Embryonic facial prominence (tissue), 1 donor: ENCODE results near the gene PES1.
"Not testable (repeated sequence)": the region's sequence is repeated elsewhere in the genome, so short reads cannot be mapped to it uniquely, and the experiment has no call there.

Source experiments
- DNase-seq: peaks from one replicate; pipeline ENCODE4 v3.0.0-alpha.2; 2016; ENCODE audit errors: extremely low spot score

Gene PES1

DNA sequence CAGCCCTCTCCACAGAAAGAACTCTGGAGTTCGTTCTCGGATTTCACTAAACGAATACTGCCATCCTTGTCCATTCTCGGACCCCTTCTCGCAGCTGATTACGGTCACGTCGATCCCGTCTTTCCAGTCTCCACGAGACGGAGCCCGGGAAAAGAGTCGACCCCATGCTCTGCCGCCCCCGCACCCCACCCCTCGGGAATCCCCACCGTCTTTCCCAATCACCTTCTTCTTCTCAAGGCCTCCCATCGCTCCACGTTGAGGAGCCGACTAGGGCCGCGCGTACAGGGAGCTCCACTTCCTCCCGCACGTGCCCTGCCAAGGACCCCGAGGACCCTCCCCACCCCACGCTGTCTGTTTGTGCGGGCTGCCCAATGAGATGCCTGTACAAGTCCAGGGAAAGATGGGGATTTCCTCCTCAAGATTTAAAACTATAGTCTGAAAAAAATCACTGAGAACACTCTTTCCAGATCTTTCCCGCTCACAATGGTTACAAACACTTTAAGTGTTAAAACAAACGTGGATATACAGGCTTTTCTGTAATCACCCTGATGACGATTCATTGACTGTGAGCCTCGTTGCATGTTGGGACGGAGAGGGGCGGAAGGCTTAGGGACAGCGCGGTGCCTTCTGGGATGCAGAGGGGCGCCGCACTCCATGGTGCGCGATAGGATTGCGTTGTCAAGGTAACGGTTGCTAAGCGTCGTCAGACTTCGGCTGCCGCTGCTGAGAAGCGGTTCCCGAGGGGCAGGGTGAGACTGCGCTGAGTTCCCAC is at the start of gene PES1:
TSS of gene PES1 (minus strand) at position 323 of the 772 bp plus-strand sequence. CDS start at position 246, 77 bp downstream.
- DNase-seq = peak; percentile 97

DNA sequence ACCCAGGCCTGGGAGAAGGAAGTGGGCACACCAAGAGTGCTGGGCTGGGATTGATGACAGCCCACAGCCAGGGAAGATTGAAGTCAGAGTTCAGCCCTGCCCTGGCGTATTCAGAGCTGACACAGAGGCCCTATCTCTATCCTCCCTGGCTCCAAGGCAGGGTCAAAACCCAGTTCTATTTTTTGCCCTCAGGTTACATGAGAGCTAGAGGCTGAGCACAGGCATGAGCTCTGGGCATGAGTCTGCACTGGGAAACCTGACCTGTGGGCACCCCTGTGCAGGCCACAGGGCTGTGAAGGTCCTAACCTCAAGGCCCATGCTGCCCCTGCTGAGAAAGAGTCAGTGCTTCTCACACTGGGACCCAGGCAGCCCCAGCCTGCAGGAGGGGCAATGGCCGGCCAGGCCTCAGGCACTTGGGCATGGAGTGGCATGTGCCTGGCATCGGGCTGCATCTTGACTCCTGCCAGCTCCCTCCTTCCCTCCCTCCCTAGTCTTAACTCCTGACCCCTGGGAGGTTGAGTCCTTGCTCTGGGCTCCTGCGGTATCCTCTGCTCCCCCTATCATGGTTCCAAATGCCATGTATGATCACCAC is 49.2 kb upstream of the PES1 start:
- no peak for DNase-seq

DNA sequence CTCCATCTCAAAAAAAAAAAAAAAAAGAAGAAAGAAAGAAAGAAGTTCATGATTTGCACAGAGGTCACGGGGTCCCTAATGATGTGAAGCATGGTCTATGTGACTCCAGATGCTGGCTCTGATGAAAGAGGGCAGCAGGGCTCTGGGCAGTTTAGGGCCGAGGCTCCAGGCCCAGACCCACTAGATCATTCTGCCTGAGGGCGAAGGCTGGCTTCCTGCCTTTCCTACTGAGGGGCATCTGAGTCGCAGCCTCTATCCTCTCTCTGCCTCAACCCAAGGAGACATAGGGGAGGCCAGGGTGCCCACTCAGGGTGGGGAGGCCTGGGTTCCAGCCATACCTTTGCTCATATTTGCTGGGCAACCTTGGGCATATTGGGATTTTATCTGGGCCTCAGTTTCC is 48.7 kb upstream of the PES1 start:
- no peak for DNase-seq

DNA sequence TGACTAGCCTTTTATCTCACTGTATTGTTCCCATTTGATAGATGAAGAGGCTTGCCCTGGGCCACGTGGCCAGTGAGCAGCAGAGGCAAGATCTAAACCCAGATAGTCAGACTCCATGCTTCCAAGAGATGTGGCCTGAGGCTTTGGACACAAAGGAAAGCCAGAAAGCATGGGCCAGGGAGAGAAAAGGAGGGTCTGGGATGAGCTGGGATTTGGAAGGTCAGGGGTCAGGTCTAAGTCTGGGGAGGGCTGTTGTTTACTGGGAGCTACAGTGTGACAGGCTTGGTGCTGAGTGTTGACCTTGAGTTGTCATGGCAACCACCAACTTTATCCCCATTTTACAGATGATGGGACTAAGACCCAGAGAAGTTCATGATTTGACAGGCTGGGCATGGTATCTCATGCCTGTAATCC is 46.0 kb upstream of the PES1 start:
- DNase-seq = no peak

DNA sequence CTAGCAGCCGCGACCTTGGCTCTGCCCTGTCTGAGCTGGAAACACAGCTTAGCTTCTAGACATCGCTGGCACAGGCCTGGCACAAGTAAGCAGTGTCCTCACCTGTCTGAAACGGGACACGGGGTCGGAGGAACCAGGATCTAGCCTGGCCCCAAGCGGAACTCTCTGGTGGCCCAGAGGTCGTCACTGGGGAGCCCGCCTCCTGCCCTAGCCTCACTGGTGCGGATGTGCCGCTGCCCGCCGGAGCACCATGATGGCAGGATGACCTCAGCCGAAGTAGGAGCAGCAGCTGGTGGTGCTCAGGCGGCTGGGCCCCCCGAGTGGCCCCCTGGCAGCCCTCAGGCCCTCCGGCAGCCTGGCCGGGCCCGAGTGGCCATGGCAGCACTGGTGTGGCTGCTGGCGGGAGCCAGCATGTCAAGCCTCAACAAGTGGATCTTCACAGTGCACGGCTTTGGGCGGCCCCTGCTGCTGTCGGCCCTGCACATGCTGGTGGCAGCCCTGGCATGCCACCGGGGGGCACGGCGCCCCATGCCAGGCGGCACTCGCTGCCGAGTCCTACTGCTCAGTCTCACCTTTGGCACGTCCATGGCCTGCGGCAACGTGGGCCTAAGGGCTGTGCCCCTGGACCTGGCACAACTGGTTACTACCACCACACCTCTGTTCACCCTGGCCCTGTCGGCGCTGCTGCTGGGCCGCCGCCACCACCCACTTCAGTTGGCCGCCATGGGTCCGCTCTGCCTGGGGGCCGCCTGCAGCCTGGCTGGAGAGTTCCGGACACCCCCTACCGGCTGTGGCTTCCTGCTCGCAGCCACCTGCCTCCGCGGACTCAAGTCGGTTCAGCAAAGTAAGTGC is 44.7 kb upstream of the PES1 start:
- no peak for DNase-seq

DNA sequence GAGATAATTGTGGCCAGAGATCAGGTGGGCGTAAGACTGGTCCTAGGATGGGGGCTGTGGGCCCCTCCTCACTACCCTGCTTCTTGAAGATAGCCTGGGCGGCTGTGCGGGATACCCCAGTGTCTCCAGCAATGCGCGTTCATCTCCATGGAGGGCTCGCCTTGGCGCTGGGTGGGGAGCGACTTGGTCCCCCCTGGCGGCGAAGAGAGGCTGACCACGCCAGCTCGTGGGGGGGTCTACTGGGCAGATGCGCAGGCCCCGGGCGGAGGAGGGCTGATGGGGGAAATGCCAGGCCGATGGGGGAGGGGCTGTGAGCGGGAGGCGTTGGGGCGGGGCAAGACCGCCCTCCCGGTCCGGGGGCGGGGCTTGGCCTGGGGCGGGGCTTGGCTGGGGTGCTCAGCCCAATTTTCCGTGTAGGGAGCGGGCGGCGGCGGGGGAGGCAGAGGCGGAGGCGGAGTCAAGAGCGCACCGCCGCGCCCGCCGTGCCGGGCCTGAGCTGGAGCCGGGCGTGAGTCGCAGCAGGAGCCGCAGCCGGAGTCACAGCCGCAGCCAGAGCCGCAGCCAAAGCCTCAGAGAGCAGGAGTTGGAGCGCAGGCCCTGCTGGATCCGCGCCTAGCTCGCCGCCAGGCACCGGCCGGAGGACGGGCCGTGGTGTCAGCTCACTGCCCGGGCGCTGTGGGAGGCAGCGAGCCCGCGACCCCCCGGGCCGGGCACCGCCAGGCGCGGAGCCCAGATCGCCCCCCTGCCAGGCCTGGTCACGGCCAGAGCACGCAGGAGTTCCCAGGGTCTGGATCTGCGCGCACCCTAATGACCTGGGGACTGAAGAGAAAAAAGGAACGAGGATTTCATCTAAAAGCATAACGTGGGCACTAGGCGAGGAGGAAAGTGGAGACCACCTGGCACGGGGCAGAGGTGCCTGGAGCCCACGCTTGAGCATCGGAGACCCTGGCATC is 43.8 kb upstream of the PES1 start, which contains the start of gene SLC35E4:
TSS of gene SLC35E4 (plus strand) at position 509 of the 953 bp plus-strand sequence. CDS start 670 bp downstream, outside the sequence.
- peak; percentile 73 for DNase-seq

DNA sequence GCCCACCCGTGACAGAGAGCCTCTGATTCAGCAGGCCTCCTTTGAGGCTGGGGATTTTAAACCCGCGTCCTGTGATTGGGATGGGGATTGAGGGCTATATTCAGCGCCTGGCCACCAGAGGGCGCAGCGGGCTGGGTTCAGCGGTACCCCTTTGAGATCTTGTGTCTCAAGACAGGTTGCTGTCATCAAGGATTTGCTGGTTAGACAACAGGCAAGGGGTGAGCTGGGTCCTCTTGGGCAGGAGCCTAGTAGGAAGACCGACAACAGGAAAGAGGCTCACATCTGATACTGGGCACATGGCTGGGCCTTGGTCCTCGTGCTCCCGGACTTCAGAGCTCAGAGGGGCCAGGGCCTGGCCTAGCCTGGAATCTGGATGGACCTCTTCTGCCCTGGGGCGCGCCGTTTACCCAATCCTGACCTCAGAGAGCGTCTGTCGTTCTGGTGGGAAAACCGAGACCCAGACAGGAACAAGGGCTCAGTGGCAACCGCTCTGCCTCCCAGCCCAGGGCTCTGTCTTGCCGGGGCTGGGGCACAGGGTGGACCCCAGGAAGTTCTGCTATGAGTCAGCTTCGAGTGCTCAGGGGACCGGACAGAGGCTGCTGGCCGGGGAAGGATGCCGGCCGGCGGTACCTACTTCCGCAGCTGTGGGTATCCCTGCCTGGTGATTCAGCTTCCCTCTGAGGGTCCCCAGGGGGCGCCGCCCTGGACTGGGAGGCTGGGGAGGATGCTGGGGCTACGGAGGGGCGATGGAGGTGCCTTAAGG is 42.9 kb upstream of the PES1 start:
- DNase-seq = peak; percentile 37

DNA sequence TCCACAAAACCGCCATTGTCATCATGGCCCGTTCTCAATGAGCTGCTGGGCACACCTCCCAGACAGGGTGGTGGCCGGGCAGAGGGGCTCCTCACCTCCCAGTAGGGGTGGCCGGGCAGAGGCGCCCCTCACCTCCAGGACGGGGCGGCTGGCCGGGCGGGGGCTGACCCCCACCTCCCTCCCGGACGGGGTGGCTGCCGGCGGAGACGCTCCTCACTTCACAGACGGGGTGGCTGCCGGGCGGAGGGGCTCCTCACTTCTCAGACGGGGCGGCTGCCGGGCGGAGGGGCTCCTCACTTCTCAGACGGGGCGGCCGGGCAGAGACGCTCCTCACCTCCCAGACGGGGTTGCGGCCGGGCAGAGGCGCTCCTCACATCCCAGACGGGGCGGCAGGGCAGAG is 39.8 kb upstream of the PES1 start:
- DNase-seq = not testable (repeated sequence)

DNA sequence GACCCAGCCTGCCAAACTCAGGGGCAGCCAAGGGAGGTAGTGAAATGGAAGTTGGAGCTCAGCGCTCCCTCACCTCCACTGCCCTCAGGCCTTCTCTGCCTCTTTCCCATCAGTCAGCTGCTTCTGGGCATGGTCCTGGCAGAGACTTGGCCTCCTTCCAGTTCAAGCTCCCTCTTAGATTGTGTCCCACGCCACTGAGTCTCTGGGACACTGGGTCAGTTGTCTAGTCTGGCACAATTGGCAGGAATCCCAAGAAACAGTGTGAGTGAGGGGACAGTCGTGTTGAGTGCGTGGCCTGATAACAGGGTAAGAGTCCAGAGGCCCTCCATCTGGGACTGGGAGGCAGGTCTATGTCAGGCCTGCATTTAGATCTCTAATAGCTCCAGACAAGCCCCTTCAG is 36.8 kb upstream of the PES1 start:
- no peak for DNase-seq

DNA sequence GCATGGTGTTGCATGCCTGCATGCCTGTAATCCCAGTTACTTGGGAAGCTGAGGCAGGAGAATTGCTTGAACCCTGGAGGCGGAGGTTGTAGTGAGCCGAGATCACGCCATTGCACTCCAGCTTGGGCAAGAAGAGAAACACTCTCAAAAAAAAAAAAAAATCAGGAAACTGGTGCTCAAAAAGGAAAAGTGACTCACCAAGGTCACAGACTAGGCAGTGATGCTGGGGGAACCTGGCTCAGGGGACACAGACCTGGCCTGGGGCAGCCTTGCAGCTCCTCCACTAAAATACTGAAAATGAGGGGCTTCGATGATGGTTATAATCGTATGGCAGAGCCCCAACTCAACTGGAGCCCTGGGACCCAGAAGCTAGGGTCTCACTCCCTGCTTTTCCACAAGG is 35.8 kb upstream of the PES1 start:
- no peak for DNase-seq

DNA sequence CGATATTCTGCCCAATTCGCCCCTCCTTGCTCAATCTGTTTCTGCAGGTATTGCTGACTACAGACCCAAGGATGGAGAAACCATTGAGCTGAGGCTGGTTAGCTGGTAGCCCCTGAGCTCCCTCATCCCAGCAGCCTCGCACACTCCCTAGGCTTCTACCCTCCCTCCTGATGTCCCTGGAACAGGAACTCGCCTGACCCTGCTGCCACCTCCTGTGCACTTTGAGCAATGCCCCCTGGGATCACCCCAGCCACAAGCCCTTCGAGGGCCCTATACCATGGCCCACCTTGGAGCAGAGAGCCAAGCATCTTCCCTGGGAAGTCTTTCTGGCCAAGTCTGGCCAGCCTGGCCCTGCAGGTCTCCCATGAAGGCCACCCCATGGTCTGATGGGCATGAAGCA is 34.7 kb upstream of the PES1 start:
- no peak for DNase-seq

DNA sequence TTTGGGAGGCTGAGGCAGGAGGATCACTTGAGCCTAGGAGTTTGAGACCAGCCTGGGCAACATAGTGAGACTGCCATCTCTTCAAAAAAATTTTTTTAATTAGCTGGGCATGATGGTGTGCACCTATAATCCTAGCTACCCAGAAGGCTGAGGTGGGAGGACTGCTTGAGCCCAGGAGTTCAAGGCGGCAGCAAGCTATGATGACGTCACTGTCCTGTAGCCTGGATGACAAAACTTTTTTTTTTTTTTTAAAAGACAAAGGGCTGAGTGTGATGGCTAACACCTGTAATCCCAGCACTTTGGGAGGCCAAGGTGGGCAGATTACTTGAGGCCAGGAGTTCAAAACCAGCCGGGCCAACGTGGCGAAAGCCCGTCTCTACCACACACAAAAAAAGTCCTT is 28.2 kb upstream of the PES1 start:
- not testable (repeated sequence) for DNase-seq

DNA sequence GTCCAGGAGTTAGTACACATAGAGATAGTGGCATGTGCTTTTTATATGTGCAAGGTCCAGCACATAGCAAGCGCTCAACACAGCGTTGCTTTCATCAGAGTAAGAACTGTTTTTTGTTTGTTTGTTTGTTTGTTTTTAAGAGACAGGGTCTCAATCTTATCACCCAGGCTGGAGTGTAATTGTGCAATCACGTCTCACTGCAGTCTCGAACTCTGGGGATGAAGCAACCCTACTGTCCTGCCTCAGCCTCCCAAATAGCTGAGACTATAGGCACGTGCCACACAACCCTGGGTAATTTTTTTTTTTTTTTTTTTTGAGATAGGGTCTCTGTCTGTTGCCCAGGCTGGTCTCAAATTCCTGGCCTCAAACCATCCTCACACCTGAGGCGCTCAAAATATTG is 26.1 kb upstream of the PES1 start:
- no peak for DNase-seq

DNA sequence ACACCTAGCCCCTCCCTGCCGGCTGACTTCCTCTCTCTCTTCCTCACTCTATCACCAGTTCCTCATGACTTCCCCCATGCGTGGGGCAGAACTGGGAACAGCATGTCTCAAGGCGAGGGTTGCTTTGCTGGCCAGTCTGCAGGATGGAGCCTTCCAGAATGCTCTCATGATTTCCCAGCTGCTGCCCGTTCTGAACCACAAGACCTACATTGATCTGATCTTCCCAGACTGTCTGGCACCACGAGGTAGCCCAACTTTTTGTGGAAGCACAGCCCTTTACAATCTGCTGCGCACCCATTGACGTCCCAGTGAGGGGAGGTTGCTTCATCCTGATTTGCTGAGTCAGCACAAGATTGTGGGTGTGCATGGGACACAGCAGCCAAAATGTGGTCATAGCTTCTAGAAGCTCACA is 23.8 kb upstream of the PES1 start:
- DNase-seq = no peak

DNA sequence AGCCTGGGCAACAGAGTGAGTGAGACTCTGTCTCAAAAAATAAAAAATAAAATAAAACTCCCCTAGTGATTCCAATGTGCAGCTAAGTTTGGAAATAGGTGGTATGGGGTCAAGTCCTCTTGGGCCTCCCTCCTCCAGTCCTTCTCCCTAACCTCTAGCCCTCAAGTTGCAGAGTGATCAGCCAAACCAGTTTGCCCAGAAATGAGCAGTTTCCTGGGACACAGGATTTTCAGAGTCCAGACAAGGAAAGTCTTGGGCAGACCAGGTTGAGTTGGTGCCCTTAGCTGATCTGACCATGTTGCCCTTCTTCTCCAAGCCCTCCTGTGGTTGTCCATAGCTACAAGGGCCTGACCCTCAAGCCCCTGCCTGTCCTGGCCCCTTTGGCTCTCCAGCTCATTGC is 23.2 kb upstream of the PES1 start:
- no peak for DNase-seq

DNA sequence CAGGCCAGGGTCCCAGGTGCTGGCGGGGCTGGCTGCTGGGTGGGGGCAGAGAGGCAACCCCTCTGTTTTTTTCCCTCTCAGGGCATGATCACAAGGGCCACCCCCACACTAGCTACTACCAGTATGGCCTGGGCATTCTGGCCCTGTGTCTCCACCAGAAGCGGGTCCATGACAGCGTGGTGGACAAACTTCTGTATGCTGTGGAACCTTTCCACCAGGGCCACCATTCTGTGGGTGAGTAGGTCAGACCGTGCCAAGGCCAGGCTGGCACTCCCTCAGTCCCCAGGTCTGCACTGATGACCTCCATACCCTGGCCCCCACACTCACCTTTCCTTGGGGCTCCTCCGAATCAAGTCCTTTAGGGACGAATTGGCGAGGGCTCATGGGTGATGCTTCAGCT is 22.6 kb upstream of the PES1 start:
- DNase-seq = no peak

DNA sequence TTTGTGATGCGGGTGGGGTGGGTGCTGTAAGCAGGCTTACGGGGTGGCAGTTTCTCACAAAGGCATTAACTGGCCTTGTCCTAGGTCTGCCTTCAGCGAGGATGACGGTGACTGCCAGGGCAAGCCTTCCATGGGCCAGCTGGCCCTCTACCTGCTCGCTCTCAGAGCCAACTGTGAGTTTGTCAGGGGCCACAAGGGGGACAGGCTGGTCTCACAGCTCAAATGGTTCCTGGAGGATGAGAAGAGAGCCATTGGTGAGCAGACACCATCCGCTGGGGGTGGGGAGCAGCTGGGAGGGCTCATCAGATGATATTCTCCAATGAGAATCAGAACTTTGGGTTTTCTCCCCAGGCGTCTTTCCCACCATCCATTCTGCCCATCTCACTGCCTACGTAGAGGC is 21.1 kb upstream of the PES1 start:
- no peak for DNase-seq

DNA sequence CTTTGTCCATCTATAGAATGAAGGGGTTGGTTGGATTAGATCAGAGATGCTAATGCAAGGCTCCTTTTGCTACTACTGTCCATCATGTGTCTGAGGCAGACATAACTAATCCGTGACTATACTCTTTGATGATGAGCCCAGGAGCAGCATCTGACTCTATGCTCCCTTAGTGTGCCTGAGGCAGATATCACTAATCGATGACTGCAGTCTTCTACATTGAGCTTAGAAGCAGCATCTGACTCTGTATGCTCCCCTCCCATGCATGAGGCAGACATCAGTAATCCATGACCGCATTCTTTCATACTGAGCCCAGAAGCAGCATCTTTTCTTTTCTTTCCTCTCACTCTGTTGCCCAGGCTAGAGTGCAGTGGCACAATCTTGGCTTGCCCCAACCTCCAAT is 19.5 kb upstream of the PES1 start:
- no peak for DNase-seq

DNA sequence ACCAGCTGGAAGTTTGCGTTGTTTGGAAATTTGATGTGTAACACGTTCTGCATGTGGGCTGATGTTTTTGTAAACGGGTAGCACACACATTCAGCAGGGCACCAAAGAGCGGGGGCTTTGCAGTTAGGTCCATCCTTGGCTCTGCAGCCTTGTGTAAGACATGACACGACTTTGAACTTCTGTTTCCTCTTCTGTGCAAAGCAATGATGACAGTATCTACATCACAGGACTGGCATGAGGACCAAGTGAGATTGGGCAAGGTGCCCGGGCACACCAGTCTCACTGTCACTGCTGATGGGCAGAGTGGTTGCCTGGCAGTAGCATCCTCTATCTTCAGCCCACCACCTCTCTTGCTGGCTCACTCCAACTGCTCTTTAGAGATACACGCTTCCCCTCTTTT is 18.6 kb upstream of the PES1 start:
- no peak for DNase-seq
